WTC11 (cell line): ENCODE results near the gene GFOD1. TPM values are rescaled to one million over a fixed set of nuclear protein-coding genes. Genes with fewer than 3 reads are reported as not detected.

ENCODE experiments used
- ATAC-seq: fragments of 200-7000 bp; cut with Tn5 transposase; 2 replicates; pipeline ENCODE4 v1.10.0; 2021; ENCODE audit warnings: mild to moderate bottlenecking, moderate library complexity
- CTCF ChIA-PET: fragments of 300-600 bp; sonication (Branson Sonifier 250); formaldehyde crosslinking; loops from one replicate; lab custom pipeline; 2021; ENCODE audit warnings: antibody characterized with exemption; lab: Charles Lee
- POLR2A ChIA-PET: fragments of 350-600 bp; sonication (Branson Sonifier 250); formaldehyde crosslinking; loops from one replicate; lab custom pipeline; 2021; ENCODE audit warnings: antibody characterized with exemption; lab: Charles Lee
- DNase-seq: peaks from one replicate; pipeline ENCODE4 v3.0.0; 2021; ENCODE audit warnings: low spot score
- H3K27ac Mint-ChIP-seq: 2 replicates; pipeline ENCODE4 v1.8.0; 2021; ENCODE audit warnings: mixed read lengths
- H3K27me3 Mint-ChIP-seq: 2 replicates; pipeline ENCODE4 v1.8.0; 2021; ENCODE audit warnings: low read depth, mild to moderate bottlenecking, moderate library complexity, mixed read lengths
- H3K36me3 Mint-ChIP-seq: 2 replicates; pipeline ENCODE4 v1.8.0; 2021; ENCODE audit warnings: mixed read lengths
- H3K4me1 Mint-ChIP-seq: 2 replicates; pipeline ENCODE4 v1.8.0; 2022; ENCODE audit warnings: mixed read lengths
- H3K4me3 Mint-ChIP-seq: 2 replicates; pipeline ENCODE4 v1.8.0; 2021; ENCODE audit warnings: mild to moderate bottlenecking, moderate library complexity, mixed read lengths
- H3K9me3 Mint-ChIP-seq: 2 replicates; pipeline ENCODE4 v1.8.0; 2021; ENCODE audit warnings: mixed read lengths
- CREM ChIP-seq: sonication (generic); formaldehyde crosslinking; IDR thresholded peaks from 2 replicates; pipeline ENCODE4 v1.8.1; 2022; ENCODE audit warnings: mild to moderate bottlenecking, missing genetic modification reagents, moderate library complexity
- ELF4 ChIP-seq: sonication (generic); formaldehyde crosslinking; IDR thresholded peaks from 2 replicates; pipeline ENCODE4 v1.8.1; 2022; ENCODE audit warnings: low read depth, mild to moderate bottlenecking, moderate library complexity, missing genetic modification reagents
- ESRRA ChIP-seq: sonication (generic); formaldehyde crosslinking; IDR thresholded peaks from 2 replicates; pipeline ENCODE4 v1.8.1; 2022; ENCODE audit warnings: mild to moderate bottlenecking, missing genetic modification reagents, borderline replicate concordance
- FOXK1 ChIP-seq: sonication (generic); formaldehyde crosslinking; IDR thresholded peaks from 2 replicates; pipeline ENCODE4 v1.8.0; 2022; ENCODE audit warnings: mild to moderate bottlenecking, moderate library complexity, missing genetic modification reagents
- JAZF1 ChIP-seq: fragments of 250-450 bp; sonication (Bioruptor Pico); IDR thresholded peaks from 2 replicates; pipeline ENCODE4 v1.9.0; 2021; ENCODE audit warnings: moderate library complexity, mild to moderate bottlenecking, inconsistent platforms
- JUN ChIP-seq: sonication (generic); formaldehyde crosslinking; IDR thresholded peaks from 2 replicates; pipeline ENCODE4 v1.8.0; 2023; ENCODE audit warnings: mild to moderate bottlenecking, missing genetic modification reagents
- NFATC4 ChIP-seq: fragments of 250-450 bp; sonication (Bioruptor Pico); IDR thresholded peaks from 2 replicates; pipeline ENCODE4 v1.9.0; 2021; ENCODE audit warnings: mild to moderate bottlenecking
- NR1H2 ChIP-seq: sonication (generic); formaldehyde crosslinking; IDR thresholded peaks from 2 replicates; pipeline ENCODE4 v1.9.0; 2021; ENCODE audit warnings: mild to moderate bottlenecking, moderate library complexity, missing genetic modification reagents
- OVOL2 ChIP-seq: fragments of 250-450 bp; sonication (Bioruptor Pico); IDR thresholded peaks from 2 replicates; pipeline ENCODE4 v1.9.0; 2021; ENCODE audit warnings: mild to moderate bottlenecking, borderline replicate concordance
- RORB ChIP-seq: fragments of 250-450 bp; sonication (Bioruptor Pico); IDR thresholded peaks from 2 replicates; pipeline ENCODE4 v1.9.0; 2021; ENCODE audit warnings: mild to moderate bottlenecking
- SMAD3 ChIP-seq: sonication (generic); formaldehyde crosslinking; IDR thresholded peaks from 2 replicates; pipeline ENCODE4 v1.8.0; 2022; ENCODE audit warnings: missing genetic modification reagents, mild to moderate bottlenecking, borderline replicate concordance
- TEAD1 ChIP-seq: sonication (generic); formaldehyde crosslinking; IDR thresholded peaks from 2 replicates; pipeline ENCODE4 v1.8.0; 2022; ENCODE audit warnings: mild to moderate bottlenecking, missing genetic modification reagents
- ZNF232 ChIP-seq: sonication (generic); formaldehyde crosslinking; IDR thresholded peaks from 2 replicates; pipeline ENCODE4 v1.8.0; 2022; ENCODE audit warnings: mild to moderate bottlenecking, missing genetic modification reagents
- total RNA-seq: library from RNA; stranded (reverse); gene quantifications from 3 replicates; pipeline ENCODE4 v1.2.3, GENCODE V29; 2021
- TF ChIP-seq, protein P1 (sequence below): fragments of 250-450 bp; sonication (Bioruptor Pico); IDR thresholded peaks from 2 replicates; pipeline ENCODE4 v1.9.0; 2021; ENCODE audit warnings: mild to moderate bottlenecking
- TF ChIP-seq, protein P2 (sequence below): sonication (generic); formaldehyde crosslinking; IDR thresholded peaks from 2 replicates; pipeline ENCODE4 v1.8.1; 2023; ENCODE audit warnings: mild to moderate bottlenecking, missing genetic modification reagents, moderate library complexity
- TF ChIP-seq, protein P3 (sequence below): fragments of 250-450 bp; sonication (Bioruptor Pico); conservative IDR thresholded peaks from 2 replicates; pipeline ENCODE4 v1.9.0; 2021; ENCODE audit warnings: mild to moderate bottlenecking
- TF ChIP-seq, protein P4 (sequence below): fragments of 250-450 bp; sonication (Bioruptor Pico); IDR thresholded peaks from 2 replicates; pipeline ENCODE4 v2.1.2; 2022; ENCODE audit warnings: mild to moderate bottlenecking, moderate library complexity
- TF ChIP-seq, protein P5 (sequence below): sonication (generic); formaldehyde crosslinking; IDR thresholded peaks from 2 replicates; pipeline ENCODE4 v1.8.1; 2022; ENCODE audit warnings: mild to moderate bottlenecking, moderate library complexity, missing genetic modification reagents
- TF ChIP-seq, protein P6 (sequence below): sonication (generic); formaldehyde crosslinking; IDR thresholded peaks from 2 replicates; pipeline ENCODE4 v1.8.0; 2022; ENCODE audit warnings: mild to moderate bottlenecking, missing genetic modification reagents
- TF ChIP-seq, protein P7 (sequence below): sonication (generic); formaldehyde crosslinking; IDR thresholded peaks from 2 replicates; pipeline ENCODE4 v1.8.0; 2023; ENCODE audit warnings: mild to moderate bottlenecking, missing genetic modification reagents
- TF ChIP-seq, protein P8 (sequence below): sonication (generic); formaldehyde crosslinking; IDR thresholded peaks from 2 replicates; pipeline ENCODE4 v1.8.1; 2023; ENCODE audit warnings: mild to moderate bottlenecking, missing genetic modification reagents

The GFOD1 gene
- total RNA-seq, 1 experiment from 2014 or later, result 8.5 TPM

DNA sequence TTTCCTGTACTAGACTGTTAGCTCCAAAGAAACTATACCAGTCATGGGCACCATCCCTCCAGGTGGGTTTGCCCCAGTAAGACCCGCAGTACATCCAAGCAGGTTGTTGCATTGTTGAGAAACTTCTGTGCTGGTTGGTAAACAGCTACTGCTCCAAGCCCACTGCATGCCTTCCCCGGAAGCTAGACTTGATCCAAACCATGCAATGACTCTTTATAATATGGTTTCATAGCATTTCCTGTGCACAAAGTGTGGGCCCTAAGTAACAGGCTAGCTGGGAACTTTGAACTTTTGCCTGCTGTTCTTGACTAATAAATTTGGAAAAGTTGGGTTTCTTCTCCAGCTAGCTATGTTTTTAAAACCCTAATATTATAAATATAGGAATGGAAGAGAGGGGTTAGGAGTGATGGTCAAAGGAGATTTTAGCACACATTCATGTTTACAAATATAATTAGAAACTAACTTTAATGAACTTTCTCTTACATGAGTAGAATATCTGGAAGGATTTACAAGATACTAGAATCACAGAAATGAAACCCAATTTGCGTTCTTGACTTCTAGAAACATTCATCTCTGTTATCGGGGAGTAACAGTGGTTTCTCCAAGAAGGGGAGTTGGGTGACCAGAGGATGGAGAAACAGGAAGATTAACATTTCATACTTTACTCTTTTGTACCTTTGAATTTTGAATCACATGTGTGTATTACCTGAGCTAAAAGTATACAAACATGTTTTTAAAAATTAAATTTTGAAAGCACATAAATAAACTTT, 51.7 kb downstream of the GFOD1 start:
- POLR2A ChIA-PET, result no interaction called here
- H3K36me3 Mint-ChIP-seq, result no peaks in the 10 kb centered on the region
- H3K4me1 Mint-ChIP-seq, result peaks cover 29% of the 10 kb centered on the region
- H3K27ac Mint-ChIP-seq, result no peak overlapping the region
- no peak for TF ChIP-seq RORB (CRISPR knock-in tag)
- TF ChIP-seq ELF4, result no peak
- TF ChIP-seq ESRRA (CRISPR knock-in tag), result no peak
- no peak for TF ChIP-seq NFATC4
- TF ChIP-seq, protein P1, sequence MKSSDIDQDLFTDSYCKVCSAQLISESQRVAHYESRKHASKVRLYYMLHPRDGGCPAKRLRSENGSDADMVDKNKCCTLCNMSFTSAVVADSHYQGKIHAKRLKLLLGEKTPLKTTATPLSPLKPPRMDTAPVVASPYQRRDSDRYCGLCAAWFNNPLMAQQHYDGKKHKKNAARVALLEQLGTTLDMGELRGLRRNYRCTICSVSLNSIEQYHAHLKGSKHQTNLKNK (CRISPR knock-in tag), result no peak
- TF ChIP-seq, protein P2, sequence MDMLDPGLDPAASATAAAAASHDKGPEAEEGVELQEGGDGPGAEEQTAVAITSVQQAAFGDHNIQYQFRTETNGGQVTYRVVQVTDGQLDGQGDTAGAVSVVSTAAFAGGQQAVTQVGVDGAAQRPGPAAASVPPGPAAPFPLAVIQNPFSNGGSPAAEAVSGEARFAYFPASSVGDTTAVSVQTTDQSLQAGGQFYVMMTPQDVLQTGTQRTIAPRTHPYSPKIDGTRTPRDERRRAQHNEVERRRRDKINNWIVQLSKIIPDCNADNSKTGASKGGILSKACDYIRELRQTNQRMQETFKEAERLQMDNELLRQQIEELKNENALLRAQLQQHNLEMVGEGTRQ (CRISPR knock-in tag), result no peak
- TF ChIP-seq FOXK1, result no peak
- TF ChIP-seq ZNF232 (CRISPR knock-in tag), result no peak
- TF ChIP-seq TEAD1 (CRISPR knock-in tag), result no peak
- no peak for TF ChIP-seq SMAD3 (CRISPR knock-in tag)
- TF ChIP-seq, protein P3, sequence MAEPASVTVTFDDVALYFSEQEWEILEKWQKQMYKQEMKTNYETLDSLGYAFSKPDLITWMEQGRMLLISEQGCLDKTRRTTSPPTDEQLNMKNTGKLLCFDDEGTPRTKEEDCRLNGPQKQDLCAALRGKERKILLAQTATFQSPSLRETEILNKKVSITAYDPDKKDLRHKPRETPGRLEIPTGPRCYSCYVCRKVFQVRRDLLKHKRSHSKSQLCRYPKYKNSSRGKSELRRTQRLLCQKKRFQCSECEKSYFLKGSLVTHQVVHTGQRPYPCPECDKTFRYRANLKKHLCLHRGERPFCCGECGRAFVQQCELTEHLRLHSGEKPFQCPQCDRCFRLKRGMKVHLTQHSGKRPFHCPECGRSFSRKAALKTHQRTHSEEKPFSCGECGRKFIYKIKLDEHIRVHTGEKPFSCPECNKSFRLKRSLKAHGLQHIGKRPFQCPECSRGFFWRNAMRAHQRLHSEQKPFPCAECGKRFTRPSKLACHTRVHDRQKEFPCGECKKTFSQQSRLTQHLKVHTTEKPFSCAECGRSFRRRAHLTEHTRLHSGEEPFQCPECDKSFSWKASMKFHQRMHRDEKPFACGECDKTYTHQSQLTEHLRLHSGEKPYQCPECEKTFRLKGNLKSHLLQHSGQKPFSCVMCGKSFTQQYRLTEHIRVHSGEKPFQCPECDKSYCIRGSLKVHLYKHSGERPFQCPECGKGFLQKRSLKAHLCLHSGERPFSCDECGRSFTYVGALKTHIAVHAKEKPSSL (CRISPR knock-in tag), result no peak
- TF ChIP-seq NR1H2 (CRISPR knock-in tag), result no peak
- no peak for TF ChIP-seq OVOL2 (CRISPR knock-in tag)
- TF ChIP-seq JUN (CRISPR knock-in tag), result no peak
- TF ChIP-seq, protein P4, sequence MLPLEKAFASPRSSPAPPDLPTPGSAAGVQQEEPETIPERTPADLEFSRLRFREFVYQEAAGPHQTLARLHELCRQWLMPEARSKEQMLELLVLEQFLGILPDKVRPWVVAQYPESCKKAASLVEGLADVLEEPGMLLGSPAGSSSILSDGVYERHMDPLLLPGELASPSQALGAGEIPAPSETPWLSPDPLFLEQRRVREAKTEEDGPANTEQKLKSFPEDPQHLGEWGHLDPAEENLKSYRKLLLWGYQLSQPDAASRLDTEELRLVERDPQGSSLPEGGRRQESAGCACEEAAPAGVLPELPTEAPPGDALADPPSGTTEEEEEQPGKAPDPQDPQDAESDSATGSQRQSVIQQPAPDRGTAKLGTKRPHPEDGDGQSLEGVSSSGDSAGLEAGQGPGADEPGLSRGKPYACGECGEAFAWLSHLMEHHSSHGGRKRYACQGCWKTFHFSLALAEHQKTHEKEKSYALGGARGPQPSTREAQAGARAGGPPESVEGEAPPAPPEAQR, result no peak
- TF ChIP-seq, all 79 proteins: peak for 0
- Mint-ChIP-seq H3K4me3 (no peak overlapping the region), H3K27me3 (no peaks in the 10 kb centered on the region), H3K9me3 (no peaks in the 10 kb centered on the region)
- ATAC-seq (no peak), DNase-seq (no peak)
- CTCF ChIA-PET, result interaction anchor here (1.3 kb wide), 1 partner anchor 103 kb away, joined by 3 read pairs; no protein-coding TSS in a partner anchor

DNA sequence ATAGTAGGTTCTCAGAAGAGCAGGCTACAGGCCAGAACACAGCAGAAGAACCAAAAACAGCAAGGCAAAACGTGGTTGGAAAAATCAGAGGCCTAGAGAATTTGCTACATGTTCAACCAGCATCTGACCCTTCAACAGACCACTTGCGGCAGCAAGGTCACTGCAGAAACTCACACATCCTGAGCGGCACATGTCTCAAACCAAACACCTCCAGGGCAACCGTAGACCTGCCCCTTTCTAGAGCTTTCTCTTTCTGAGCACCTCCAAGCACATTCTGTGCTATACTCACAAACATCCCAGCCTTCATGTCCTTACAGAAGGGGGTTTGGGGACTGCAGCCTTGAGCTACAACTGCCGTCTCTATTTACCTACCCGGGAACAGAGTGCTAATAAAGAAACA, 52.6 kb downstream of the GFOD1 start:
- DNase-seq, result no peak
- Mint-ChIP-seq H3K9me3 (no peaks in the 10 kb centered on the region), H3K27me3 (no peaks in the 10 kb centered on the region), H3K36me3 (no peaks in the 10 kb centered on the region), H3K4me3 (no peak overlapping the region), H3K27ac (no peak overlapping the region), H3K4me1 (peaks cover 29% of the 10 kb centered on the region)
- ATAC-seq, result no peak; the same call in 1 of the 2 replicates
- ChIA-PET POLR2A (no interaction called here), CTCF (no interaction called here)
- TF ChIP-seq, protein P5, sequence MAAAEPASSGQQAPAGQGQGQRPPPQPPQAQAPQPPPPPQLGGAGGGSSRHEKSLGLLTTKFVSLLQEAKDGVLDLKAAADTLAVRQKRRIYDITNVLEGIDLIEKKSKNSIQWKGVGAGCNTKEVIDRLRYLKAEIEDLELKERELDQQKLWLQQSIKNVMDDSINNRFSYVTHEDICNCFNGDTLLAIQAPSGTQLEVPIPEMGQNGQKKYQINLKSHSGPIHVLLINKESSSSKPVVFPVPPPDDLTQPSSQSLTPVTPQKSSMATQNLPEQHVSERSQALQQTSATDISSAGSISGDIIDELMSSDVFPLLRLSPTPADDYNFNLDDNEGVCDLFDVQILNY (CRISPR knock-in tag), result no peak
- TF ChIP-seq JAZF1 (CRISPR knock-in tag) (no peak), TEAD1 (CRISPR knock-in tag) (no peak), CREM (CRISPR knock-in tag) (no peak)
- TF ChIP-seq, protein P6, sequence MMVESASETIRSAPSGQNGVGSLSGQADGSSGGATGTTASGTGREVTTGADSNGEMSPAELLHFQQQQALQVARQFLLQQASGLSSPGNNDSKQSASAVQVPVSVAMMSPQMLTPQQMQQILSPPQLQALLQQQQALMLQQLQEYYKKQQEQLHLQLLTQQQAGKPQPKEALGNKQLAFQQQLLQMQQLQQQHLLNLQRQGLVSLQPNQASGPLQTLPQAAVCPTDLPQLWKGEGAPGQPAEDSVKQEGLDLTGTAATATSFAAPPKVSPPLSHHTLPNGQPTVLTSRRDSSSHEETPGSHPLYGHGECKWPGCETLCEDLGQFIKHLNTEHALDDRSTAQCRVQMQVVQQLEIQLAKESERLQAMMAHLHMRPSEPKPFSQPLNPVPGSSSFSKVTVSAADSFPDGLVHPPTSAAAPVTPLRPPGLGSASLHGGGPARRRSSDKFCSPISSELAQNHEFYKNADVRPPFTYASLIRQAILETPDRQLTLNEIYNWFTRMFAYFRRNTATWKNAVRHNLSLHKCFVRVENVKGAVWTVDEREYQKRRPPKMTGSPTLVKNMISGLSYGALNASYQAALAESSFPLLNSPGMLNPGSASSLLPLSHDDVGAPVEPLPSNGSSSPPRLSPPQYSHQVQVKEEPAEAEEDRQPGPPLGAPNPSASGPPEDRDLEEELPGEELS (CRISPR knock-in tag), result no peak
- TF ChIP-seq, protein P7, sequence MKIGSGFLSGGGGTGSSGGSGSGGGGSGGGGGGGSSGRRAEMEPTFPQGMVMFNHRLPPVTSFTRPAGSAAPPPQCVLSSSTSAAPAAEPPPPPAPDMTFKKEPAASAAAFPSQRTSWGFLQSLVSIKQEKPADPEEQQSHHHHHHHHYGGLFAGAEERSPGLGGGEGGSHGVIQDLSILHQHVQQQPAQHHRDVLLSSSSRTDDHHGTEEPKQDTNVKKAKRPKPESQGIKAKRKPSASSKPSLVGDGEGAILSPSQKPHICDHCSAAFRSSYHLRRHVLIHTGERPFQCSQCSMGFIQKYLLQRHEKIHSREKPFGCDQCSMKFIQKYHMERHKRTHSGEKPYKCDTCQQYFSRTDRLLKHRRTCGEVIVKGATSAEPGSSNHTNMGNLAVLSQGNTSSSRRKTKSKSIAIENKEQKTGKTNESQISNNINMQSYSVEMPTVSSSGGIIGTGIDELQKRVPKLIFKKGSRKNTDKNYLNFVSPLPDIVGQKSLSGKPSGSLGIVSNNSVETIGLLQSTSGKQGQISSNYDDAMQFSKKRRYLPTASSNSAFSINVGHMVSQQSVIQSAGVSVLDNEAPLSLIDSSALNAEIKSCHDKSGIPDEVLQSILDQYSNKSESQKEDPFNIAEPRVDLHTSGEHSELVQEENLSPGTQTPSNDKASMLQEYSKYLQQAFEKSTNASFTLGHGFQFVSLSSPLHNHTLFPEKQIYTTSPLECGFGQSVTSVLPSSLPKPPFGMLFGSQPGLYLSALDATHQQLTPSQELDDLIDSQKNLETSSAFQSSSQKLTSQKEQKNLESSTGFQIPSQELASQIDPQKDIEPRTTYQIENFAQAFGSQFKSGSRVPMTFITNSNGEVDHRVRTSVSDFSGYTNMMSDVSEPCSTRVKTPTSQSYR (CRISPR knock-in tag), result no peak
- TF ChIP-seq, protein P4, result no peak
- TF ChIP-seq, protein P8, sequence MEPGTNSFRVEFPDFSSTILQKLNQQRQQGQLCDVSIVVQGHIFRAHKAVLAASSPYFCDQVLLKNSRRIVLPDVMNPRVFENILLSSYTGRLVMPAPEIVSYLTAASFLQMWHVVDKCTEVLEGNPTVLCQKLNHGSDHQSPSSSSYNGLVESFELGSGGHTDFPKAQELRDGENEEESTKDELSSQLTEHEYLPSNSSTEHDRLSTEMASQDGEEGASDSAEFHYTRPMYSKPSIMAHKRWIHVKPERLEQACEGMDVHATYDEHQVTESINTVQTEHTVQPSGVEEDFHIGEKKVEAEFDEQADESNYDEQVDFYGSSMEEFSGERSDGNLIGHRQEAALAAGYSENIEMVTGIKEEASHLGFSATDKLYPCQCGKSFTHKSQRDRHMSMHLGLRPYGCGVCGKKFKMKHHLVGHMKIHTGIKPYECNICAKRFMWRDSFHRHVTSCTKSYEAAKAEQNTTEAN (CRISPR knock-in tag), result no peak
